HFFc6 (cell line): ENCODE data around the gene PSG5. TPM values are rescaled to one million over a fixed set of nuclear protein-coding genes. Genes with fewer than 3 reads are reported as not detected.
"Not testable (repeated sequence)": the region's sequence is repeated elsewhere in the genome, so short reads cannot be mapped to it uniquely, and the experiment has no call there.

Source experiments
- DNase-seq: peaks from one replicate; pipeline ENCODE4 v3.0.0-alpha.2; 2018
- H3K27ac Mint-ChIP-seq: 2 replicates; pipeline ENCODE4 v1.8.0; 2020; ENCODE audit warnings: mild to moderate bottlenecking, mixed read lengths
- H3K27me3 Mint-ChIP-seq: 2 replicates; pipeline ENCODE4 v1.8.0; 2021; ENCODE audit warnings: mild to moderate bottlenecking, moderate library complexity, mixed read lengths; ENCODE audit not compliant: insufficient read depth
- H3K36me3 Mint-ChIP-seq: 2 replicates; pipeline ENCODE4 v1.8.0; 2021; ENCODE audit warnings: low read depth, mixed read lengths
- H3K4me1 Mint-ChIP-seq: 2 replicates; pipeline ENCODE4 v1.8.0; 2020; ENCODE audit warnings: low read depth, mixed read lengths
- H3K4me3 Mint-ChIP-seq: 2 replicates; pipeline ENCODE4 v1.8.0; 2020; ENCODE audit warnings: mild to moderate bottlenecking, moderate library complexity, mixed read lengths
- H3K9me3 Mint-ChIP-seq: 2 replicates; pipeline ENCODE4 v1.8.0; 2020; ENCODE audit warnings: mild to moderate bottlenecking, mixed read lengths
- CTCF ChIP-seq: fragments of 200-600 bp; sonication (generic); IDR thresholded peaks from 2 replicates; pipeline ENCODE4 v1.5.0; 2021; ENCODE audit warnings: antibody characterized with exemption, mild to moderate bottlenecking
- total RNA-seq, 6 experiments: library from RNA; stranded (reverse); fragmentation: NEBNext Ultra II Directional; extraction: Animal tissue kit (Norgen Biotek cat#: 25700); gene quantifications; 2 replicates in 1 of 6; 3 replicates in 5 of 6; pipeline ENCODE4 v1.2.3, GENCODE V29; 2021

Gene PSG5
- total RNA-seq, 6 experiments from 2014 or later: 23.3 to 58.7 (median 55.4) TPM

DNA sequence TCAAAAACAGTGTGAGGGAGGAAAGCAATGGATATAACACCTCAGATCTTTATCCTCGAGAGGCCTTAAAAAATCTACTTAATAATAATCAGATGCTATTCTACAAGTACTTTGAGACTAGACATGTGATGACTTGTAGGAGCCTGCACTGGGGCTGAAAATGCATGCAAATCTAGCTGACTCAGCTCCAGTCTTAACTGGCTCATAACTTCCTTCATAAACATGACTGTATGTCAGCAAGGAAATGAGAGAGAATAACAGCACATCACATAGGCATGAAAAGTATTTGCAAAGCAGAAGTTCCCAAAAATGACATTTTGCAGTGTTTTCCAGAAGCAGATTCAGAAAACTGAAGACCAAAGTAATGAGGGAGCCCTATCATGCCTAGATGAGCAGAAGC lies 38.1 kb downstream of the PSG5 start:
- no peak overlapping the region for H3K4me3 Mint-ChIP-seq
- H3K27ac Mint-ChIP-seq: peak overlapping the region; percentile 83
- H3K4me1 Mint-ChIP-seq: peaks cover 71% of the 10 kb centered on the region
- peaks cover 5% of the 10 kb centered on the region; the same call in 1 of the 2 replicates for H3K27me3 Mint-ChIP-seq
- H3K9me3 Mint-ChIP-seq: no peaks in the 10 kb centered on the region; the same call in 1 of the 2 replicates
- TF ChIP-seq CTCF: no peak
- H3K36me3 Mint-ChIP-seq: peaks cover 45% of the 10 kb centered on the region
- DNase-seq: peak; percentile 87

DNA sequence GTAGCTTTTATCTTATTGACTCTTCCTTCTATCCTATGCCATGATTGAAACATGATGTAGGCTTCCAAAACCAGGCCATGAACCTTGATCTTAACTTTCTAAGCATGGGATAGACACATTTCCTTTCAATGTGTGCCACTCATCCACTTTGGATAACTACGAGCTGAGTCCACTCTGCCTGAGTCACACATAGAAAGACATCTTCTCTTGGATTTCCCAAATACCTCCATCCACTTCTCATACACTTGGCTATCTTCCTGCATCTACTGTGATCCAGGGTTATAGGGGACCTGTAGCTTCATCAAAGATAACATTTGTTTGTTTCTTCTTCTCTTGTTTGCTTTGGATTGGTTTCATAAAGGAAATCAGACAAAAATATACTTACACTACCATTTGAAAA lies 44.6 kb downstream of the PSG5 start:
- H3K27me3 Mint-ChIP-seq, H3K9me3 Mint-ChIP-seq: not testable (repeated sequence)
- peak overlapping the region; percentile 72 for H3K27ac Mint-ChIP-seq
- H3K4me1 Mint-ChIP-seq: peaks cover 73% of the 10 kb centered on the region
- H3K4me3 Mint-ChIP-seq: peak overlapping the region; percentile 34; the same call in 1 of the 2 replicates
- DNase-seq: peak; percentile 80
- H3K36me3 Mint-ChIP-seq: peaks cover 39% of the 10 kb centered on the region

DNA sequence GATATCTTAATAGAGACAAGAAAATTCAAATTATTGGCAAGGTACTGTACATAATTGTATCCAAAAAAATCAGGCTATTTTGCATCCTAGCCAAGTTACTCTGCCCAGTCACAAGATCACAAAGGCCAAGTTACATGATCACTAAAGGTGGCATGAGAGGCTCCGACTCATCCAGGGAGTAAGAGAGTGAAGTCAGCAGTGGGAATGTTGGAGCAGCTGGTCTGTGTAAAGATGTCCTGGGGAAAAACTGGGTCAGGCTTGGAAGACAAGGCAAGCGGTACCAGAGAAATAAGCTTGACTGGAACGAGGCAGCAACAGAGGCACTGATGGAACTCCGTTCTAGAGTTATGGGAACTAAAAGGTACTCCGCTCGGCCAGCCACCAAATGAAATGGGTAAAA lies 53.6 kb downstream of the PSG5 start:
- no peak for TF ChIP-seq CTCF
- peak; percentile 25 for DNase-seq
- Mint-ChIP-seq H3K27me3 (no peaks in the 10 kb centered on the region), H3K27ac (peak overlapping the region; percentile 79), H3K4me3 (no peak overlapping the region), H3K4me1 (peaks cover 64% of the 10 kb centered on the region), H3K36me3 (peaks cover 45% of the 10 kb centered on the region), H3K9me3 (no peaks in the 10 kb centered on the region)

GRCh38 chr19:43131281-43131842 lies 55.0 kb downstream of the PSG5 start:
- Mint-ChIP-seq H3K4me1 (peaks cover 75% of the 10 kb centered on the region), H3K36me3 (peaks cover 41% of the 10 kb centered on the region), H3K27ac (peak overlapping the region; percentile 26; the same call in 1 of the 2 replicates)
- not testable (repeated sequence) for H3K27me3 Mint-ChIP-seq, H3K4me3 Mint-ChIP-seq, H3K9me3 Mint-ChIP-seq
- peak; percentile 26 for DNase-seq

DNA sequence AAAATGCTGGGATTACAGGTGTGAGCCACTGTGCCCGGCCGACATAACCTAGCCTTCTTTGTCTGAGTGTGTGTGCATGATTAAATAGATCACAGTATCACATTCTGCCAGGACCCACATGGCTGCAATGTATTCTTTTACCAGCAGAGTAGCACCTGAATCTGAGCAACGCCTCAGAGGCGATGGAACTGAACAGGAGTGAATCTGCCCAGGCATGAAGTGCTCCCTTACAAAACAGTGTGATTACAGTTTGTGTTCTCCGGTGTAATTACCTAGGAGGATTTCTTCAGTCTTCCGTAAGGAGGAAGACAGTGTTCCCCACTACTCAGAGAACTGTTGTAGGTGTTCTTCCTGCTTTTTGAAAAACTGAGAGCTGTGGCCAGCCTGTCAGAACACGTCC lies 57.1 kb downstream of the PSG5 start:
- not testable (repeated sequence) for H3K27me3 Mint-ChIP-seq, DNase-seq, H3K4me3 Mint-ChIP-seq, H3K9me3 Mint-ChIP-seq
- peak overlapping the region; percentile 69 for H3K27ac Mint-ChIP-seq
- peaks cover 71% of the 10 kb centered on the region for H3K4me1 Mint-ChIP-seq
- 0 out of 2 replicates have a peak, but pooled peaks have one; percentile 8 for TF ChIP-seq CTCF
- peaks cover 22% of the 10 kb centered on the region for H3K36me3 Mint-ChIP-seq

DNA sequence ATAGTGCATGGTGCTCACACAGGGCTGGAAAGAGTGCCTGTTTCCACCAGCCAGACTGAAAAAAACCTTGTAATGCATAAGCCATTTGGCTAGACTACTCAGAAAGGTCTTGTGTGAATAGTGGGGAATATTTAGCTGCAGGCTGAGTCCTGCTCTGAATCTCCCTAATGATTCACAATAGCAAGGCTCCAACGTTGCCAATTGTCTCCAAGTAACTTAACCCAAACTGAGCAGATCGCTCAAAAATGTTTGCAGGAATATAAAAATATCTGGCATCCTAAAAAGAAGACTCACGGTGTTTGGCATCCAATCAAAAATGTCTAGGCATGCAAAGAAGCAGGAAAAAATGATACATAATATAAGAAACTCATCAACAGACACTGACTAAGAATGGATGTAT lies 59.0 kb downstream of the PSG5 start:
- H3K27ac Mint-ChIP-seq: peak overlapping the region; percentile 82
- H3K4me3 Mint-ChIP-seq: peak overlapping the region; percentile 60
- peak; percentile 99 for DNase-seq
- H3K27me3 Mint-ChIP-seq, H3K9me3 Mint-ChIP-seq: not testable (repeated sequence)
- peaks cover 77% of the 10 kb centered on the region for H3K4me1 Mint-ChIP-seq
- peaks cover 16% of the 10 kb centered on the region for H3K36me3 Mint-ChIP-seq

GRCh38 chr19:43126720-43127119 lies 59.6 kb downstream of the PSG5 start:
- DNase-seq: no peak
- H3K9me3 Mint-ChIP-seq: no peaks in the 10 kb centered on the region
- H3K36me3 Mint-ChIP-seq: peaks cover 16% of the 10 kb centered on the region
- H3K4me1 Mint-ChIP-seq: peaks cover 83% of the 10 kb centered on the region
- no peaks in the 10 kb centered on the region; the same call in 1 of the 2 replicates for H3K27me3 Mint-ChIP-seq
- H3K4me3 Mint-ChIP-seq: peak overlapping the region; percentile 39; the same call in 1 of the 2 replicates
- peak overlapping the region; percentile 82 for H3K27ac Mint-ChIP-seq
- no peak for TF ChIP-seq CTCF
